Mononuclear cell (primary cell): Measurements from ENCODE around the gene PHF11. TPM values are rescaled to one million over a fixed set of nuclear protein-coding genes. Genes with fewer than 3 reads are reported as not detected.

Source experiments
- H3K27me3 ChIP-seq: 2 replicates; pipeline ENCODE4 v1.6.0; 2011; ENCODE audit warnings: low read length, control low read depth; ENCODE audit not compliant: insufficient read depth
- H3K4me1 ChIP-seq: 2 replicates; pipeline ENCODE4 v1.5.1; 2011; ENCODE audit warnings: mild to moderate bottlenecking, low read length, control low read depth; ENCODE audit not compliant: insufficient read depth
- H3K4me3 ChIP-seq: 2 replicates; pipeline ENCODE4 v1.5.1; 2011; ENCODE audit warnings: mild to moderate bottlenecking, low read length, moderate library complexity
- H3K9me3 ChIP-seq: 2 replicates; pipeline ENCODE4 v1.5.1; 2011; ENCODE audit warnings: low read depth, mild to moderate bottlenecking, control low read depth, low read length
- total RNA-seq: library from RNA; depleted of rRNA; stranded (reverse); fragments of >200 nt; gene quantifications from one replicate; pipeline ENCODE4 v1.2.3, GENCODE V29; 2012

PHF11 gene
- 56.9 TPM for total RNA-seq

- no peaks in the 10 kb centered on the region for H3K9me3 ChIP-seq
- H3K4me1 ChIP-seq: peaks cover 25% of the 10 kb centered on the region
- H3K4me3 ChIP-seq: peak within 1 kb of the TSS; percentile 77
- H3K27me3 ChIP-seq: no peaks in the 10 kb centered on the region
Observed at GRCh38 chr13:49495783-49496762, at the start of gene PHF11. Gene PHF11, plus strand, starts transcription at chr13:49495953. Its CDS starts 49 bp downstream, at chr13:49496002.

GRCh38 chr13:49446473-49446872 lies 49.3 kb upstream of the PHF11 start:
- Histone ChIP-seq H3K27me3 (no peaks in the 10 kb centered on the region), H3K4me1 (peaks cover 21% of the 10 kb centered on the region), H3K4me3 (no peak overlapping the region), H3K9me3 (no peaks in the 10 kb centered on the region)

GRCh38 chr13:49448753-49449152 lies 47.0 kb upstream of the PHF11 start:
- H3K4me3 ChIP-seq: no peak overlapping the region
- H3K4me1 ChIP-seq: peaks cover 12% of the 10 kb centered on the region
- H3K9me3 ChIP-seq: no peaks in the 10 kb centered on the region
- no peaks in the 10 kb centered on the region for H3K27me3 ChIP-seq

- H3K4me1 ChIP-seq: peaks cover 17% of the 10 kb centered on the region
- no peak overlapping the region for H3K4me3 ChIP-seq
- no peaks in the 10 kb centered on the region for H3K9me3 ChIP-seq
- H3K27me3 ChIP-seq: no peaks in the 10 kb centered on the region
Observed at GRCh38 chr13:49450105-49450819, 45.5 kb upstream of the PHF11 start.

- Histone ChIP-seq H3K9me3 (no peaks in the 10 kb centered on the region), H3K4me3 (no peak overlapping the region), H3K4me1 (peaks cover 10% of the 10 kb centered on the region), H3K27me3 (no peaks in the 10 kb centered on the region)
Observed at GRCh38 chr13:49452725-49453457, 42.9 kb upstream of the PHF11 start.

GRCh38 chr13:49453465-49453864 lies 42.3 kb upstream of the PHF11 start:
- Histone ChIP-seq H3K4me1 (peaks cover 10% of the 10 kb centered on the region), H3K9me3 (no peaks in the 10 kb centered on the region), H3K4me3 (no peak overlapping the region), H3K27me3 (no peaks in the 10 kb centered on the region)

- H3K9me3 ChIP-seq: no peaks in the 10 kb centered on the region
- H3K27me3 ChIP-seq: no peaks in the 10 kb centered on the region
- no peak overlapping the region for H3K4me3 ChIP-seq
- peaks cover 10% of the 10 kb centered on the region for H3K4me1 ChIP-seq
Observed at GRCh38 chr13:49454388-49455006, 41.3 kb upstream of the PHF11 start.

GRCh38 chr13:49455007-49455398 lies 40.8 kb upstream of the PHF11 start:
- Histone ChIP-seq H3K9me3 (no peaks in the 10 kb centered on the region), H3K4me3 (no peak overlapping the region), H3K4me1 (peaks cover 10% of the 10 kb centered on the region), H3K27me3 (no peaks in the 10 kb centered on the region)

GRCh38 chr13:49456156-49456555 lies 39.6 kb upstream of the PHF11 start:
- Histone ChIP-seq H3K4me3 (no peak overlapping the region), H3K9me3 (no peaks in the 10 kb centered on the region), H3K4me1 (peaks cover 5% of the 10 kb centered on the region), H3K27me3 (no peaks in the 10 kb centered on the region)

- Histone ChIP-seq H3K4me1 (peaks cover 5% of the 10 kb centered on the region), H3K27me3 (no peaks in the 10 kb centered on the region), H3K9me3 (peaks cover 5% of the 10 kb centered on the region), H3K4me3 (no peak overlapping the region)
Observed at GRCh38 chr13:49457221-49457620, 38.5 kb upstream of the PHF11 start.

GRCh38 chr13:49459580-49459979 lies 36.2 kb upstream of the PHF11 start:
- Histone ChIP-seq H3K9me3 (peaks cover 18% of the 10 kb centered on the region), H3K4me3 (no peak overlapping the region), H3K27me3 (no peaks in the 10 kb centered on the region), H3K4me1 (no peaks in the 10 kb centered on the region)

- Histone ChIP-seq H3K4me3 (no peak overlapping the region), H3K4me1 (no peaks in the 10 kb centered on the region), H3K9me3 (peaks cover 18% of the 10 kb centered on the region), H3K27me3 (no peaks in the 10 kb centered on the region)
Observed at GRCh38 chr13:49464085-49464484, 31.7 kb upstream of the PHF11 start.

GRCh38 chr13:49464621-49465325 lies 31.0 kb upstream of the PHF11 start:
- Histone ChIP-seq H3K4me3 (no peak overlapping the region), H3K27me3 (no peaks in the 10 kb centered on the region), H3K9me3 (peaks cover 18% of the 10 kb centered on the region), H3K4me1 (no peaks in the 10 kb centered on the region)

GRCh38 chr13:49466292-49466838 lies 29.4 kb upstream of the PHF11 start:
- H3K9me3 ChIP-seq: peaks cover 18% of the 10 kb centered on the region
- no peaks in the 10 kb centered on the region for H3K27me3 ChIP-seq
- H3K4me3 ChIP-seq: no peak overlapping the region
- no peaks in the 10 kb centered on the region for H3K4me1 ChIP-seq
